Fibroblast of skin of left biceps (primary cell): Measurements from ENCODE around the gene ASIC5.
"Not testable (repeated sequence)": the region's sequence is repeated elsewhere in the genome, so short reads cannot be mapped to it uniquely, and the experiment has no call there.

ENCODE experiments used
- DNase-seq, 2 experiments: peaks; one replicate each; pipeline ENCODE4 v3.0.0-alpha.2; 2013; ENCODE audit warnings: low read depth in 2 of 2

Gene ASIC5

GRCh38 chr4:155800685-155801343 lies 65.3 kb downstream of the ASIC5 start:
- DNase-seq: no peak

DNA sequence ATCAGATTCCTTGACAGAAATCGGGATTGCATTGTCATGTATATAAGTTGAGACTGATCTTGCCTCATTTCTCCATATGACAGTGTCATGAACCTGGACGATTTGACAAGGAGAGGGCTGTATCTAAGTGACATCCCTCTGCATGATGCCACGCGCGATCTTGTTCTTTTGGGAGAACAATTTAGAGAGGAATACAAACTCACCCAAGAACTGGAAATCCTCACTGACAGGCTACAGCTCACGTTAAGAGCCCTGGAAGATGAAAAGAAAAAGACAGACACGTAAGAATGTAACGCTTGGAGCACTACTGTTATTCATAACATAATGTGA lies 66.3 kb downstream of the ASIC5 start:
- no peak for DNase-seq

DNA sequence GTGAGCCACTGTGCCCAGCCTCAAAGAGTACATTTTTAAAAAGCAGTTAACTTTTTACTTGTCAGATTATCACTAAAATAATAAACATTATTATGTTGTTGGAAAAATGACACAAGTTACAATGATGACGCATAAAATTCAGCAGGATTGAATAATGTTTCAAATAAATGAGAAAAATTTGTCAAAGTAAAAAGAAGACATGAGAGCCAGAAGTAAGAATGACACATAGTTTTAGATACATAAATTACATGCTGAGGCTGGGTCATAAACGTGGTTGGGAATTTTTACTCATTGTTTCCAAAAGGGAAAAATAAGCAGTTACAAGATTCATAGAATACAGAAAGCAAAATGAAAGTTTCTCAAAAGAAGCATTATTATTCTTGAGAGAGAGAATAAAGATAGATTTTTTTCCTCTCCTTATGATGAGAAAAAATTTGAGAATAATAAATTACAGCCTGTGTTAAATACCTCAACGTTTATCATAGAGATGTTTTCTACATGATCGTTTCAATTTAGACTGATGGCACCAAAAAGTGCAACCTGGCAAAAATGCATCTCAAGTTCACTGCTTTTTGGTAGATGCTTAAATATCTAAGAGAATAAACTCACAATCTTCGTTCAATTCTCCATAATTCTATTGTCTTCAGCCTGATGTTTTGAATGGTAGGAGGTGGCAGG lies 66.8 kb downstream of the ASIC5 start:
- no peak for DNase-seq

DNA sequence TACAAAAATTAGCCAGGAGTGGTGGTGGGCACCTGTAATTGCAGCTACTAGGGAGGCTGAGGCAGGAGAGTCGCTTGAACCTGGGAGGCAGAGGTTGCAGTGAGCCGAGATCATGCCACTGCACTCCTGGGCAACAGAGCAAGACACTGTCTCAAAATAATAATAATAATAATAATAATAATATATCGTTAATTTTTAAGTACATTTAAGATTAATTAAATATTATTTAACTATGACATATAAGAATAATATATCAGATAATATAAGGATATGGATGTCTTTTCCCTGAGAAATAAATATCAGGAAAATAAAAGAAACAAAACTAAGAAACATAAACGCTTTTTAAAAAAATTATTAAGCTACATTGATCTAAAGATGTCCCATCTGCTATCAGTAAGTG lies 68.5 kb downstream of the ASIC5 start:
- DNase-seq: not testable (repeated sequence)

DNA sequence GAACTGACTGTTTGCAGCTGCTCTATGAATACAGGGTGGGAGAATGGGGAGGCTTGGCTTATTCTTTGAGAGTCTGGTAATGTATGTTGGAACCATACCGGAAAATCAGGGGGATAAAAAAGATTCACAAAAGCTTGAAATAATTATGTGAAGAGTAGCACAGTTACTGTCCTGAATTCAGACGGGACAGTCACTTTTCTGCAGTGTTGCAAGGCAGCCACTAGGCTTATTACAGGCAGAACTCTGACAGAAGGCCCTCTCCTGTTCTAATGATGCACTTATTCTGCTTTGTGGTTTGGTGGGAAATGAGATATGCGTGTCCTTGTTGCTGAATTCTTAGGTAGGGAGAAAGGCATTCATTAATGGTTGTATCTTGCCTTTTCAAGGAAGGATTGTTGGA lies 70.1 kb downstream of the ASIC5 start:
- DNase-seq: no peak

DNA sequence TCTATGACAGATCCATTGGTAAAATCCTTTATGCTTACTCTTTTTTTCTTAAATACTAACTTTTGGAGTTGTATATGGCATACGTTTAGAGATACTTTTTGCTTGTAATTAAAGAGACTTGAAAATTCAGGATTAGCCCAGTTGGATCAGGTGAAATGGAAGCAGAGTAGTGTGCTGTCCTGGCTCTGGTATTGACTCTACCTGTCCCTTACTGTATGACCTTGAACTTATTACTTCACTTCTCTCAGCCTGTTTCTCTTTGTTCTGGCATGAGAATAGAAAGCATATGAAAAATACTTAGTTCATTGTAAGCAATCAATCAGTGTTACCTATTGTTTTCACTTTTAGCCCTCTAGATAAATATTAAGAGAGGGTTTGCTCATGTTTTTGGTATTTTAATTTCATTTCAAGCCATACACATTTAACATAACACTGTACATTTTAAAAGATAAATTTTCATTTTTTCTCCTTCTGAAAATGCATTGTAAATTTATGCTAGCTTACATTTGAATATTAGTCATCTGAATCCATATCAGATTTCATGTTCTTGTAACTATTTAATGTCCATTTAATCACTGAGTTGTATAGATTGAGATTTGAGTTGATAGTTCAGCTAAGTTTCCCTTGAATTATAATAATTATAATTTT lies 71.4 kb downstream of the ASIC5 start:
- no peak for DNase-seq

GRCh38 chr4:155789982-155790381 lies 76.1 kb downstream of the ASIC5 start:
- DNase-seq: no peak

DNA sequence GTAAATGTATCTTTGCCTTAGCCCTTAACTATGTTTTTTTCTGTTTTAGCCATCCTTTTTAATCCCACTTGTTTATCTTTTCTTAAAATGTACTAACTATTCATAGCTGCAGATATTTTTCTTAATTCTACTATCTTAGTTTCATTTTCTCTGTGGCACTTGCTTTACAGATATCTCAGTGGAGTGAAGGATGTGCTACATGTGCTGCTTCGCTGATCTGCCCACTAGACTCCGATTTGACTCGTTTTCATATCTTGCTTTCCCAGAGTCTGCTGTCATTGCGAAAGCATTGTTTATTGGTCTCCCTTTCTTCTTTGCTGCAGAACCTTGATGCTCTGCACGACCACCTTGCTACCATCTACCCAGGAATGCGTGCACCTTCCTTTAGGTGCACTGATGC lies 76.7 kb downstream of the ASIC5 start:
- DNase-seq: no peak

DNA sequence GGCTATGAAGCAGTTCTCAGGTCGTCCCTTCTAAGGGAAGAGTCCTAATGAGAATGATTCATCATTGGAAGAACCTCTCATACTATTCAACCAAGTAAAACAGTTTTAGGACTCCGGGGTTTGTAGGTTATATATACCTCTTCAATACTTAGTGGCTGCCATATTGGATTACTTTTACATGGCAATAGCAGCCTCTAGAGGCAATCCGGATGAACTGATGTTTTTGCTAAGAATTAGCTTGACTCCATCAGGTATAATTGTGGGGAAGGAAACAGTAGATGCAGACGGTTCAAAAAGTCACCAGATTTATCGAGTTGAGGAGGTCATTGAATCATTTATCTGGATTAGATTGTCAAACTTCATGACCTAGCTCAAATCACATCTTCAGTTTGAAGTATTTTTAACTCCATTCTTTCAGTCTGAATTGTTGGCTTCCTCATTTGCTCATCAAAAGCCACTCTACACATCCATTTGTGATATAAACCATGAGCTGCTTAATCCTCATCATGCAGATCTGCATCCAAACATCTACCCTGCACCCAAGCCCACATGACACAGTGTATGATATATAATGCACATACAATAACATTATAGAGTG lies 78.9 kb downstream of the ASIC5 start:
- DNase-seq: no peak

DNA sequence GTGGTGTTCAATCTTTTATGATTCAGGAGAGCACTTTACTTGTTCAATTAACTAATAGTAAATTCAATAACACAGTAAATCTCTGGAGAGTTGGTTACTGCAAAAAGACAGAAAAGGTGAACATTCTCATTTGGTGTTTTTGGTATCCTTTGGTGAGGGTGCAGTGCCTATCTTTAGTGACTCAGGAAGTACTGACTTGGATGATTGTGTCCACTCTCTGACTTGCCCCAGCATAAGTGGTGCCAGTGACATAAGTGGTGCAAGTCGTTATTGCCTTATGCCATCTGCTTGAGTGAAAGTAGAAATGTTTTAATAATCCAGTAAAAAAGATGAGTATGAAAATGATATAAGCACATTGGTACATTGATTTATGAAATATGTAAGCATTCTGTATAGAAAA lies 80.2 kb downstream of the ASIC5 start:
- no peak for DNase-seq

GRCh38 chr4:155784637-155785036 lies 81.4 kb downstream of the ASIC5 start:
- no peak for DNase-seq

- no peak for DNase-seq
Observed at GRCh38 chr4:155781249-155781831, 84.7 kb downstream of the ASIC5 start.

DNA sequence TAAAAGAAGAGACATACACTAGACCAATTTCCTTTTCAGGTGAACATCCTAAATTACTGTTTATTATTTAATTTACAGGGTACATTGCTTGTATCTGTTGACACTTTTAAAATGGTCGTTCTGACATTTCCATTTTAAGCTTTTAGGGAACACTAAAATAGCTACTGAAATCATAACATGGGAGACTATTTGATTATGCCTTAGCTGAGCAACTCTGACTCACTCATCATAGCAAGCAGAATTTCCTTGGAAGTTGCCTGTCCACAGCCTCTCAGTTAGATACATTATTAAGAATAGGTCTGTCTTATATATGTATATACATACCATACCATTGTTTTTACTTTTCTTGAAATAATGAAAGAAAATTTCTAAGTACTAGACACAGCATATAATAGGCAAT lies 85.3 kb downstream of the ASIC5 start:
- DNase-seq: no peak
